NCI-H2196 (cell line): Measurements from ENCODE around the gene TRAPPC11.

Experiments used
- DNase-seq: peaks from one replicate; lab custom pipeline; 2025; ENCODE audit not compliant: unreplicated experiment; lab: John Stamatoyannopoulos, UW

TRAPPC11 gene

GRCh38 chr4:183636923-183637322, 22.2 kb upstream of the TRAPPC11 start:
- DNase-seq = no peak

GRCh38 chr4:183637461-183637860, 21.6 kb upstream of the TRAPPC11 start:
- no peak for DNase-seq

GRCh38 chr4:183638436-183638835, 20.7 kb upstream of the TRAPPC11 start:
- DNase-seq = no peak

DNA sequence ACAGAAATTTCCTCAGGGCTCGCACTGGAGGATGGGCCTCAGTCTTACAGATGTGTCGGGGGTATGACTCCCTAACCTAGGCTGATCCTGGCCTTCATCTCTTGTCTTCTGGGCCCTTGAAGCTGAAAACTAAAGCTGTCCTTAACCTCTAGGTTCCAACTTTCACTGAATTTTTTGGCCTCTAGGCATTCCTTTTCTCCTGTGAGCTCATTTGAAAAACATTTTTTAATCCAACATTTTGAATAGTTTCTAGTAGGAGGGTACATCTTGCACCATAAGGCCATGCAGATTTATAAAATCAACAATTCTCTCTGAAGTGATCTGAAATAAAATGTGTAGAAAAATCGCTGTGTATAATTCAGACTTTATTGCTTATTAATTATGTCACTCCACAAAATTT, 19.8 kb upstream of the TRAPPC11 start:
- no peak for DNase-seq

DNA sequence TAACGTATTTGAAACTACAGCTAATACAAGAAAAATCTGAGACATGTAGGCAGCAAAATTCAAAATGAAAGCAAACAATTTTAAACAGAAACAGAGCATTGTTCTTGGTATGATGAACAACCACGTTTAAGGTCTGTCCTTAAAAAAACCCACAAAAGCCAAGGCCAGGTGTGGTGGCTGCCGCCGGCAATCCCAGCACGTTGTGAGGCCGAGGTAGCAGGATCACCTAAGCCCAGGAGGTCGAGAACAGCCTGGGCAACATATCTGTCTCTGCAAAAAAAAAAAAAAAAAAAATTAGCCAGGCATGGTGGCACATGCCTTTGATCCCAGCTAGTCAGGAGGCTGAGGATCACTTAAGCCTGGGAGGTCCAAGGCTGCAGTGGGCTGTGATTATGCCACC, 13.8 kb upstream of the TRAPPC11 start:
- no peak for DNase-seq

- DNase-seq = no peak
Measured at GRCh38 chr4:183657564-183657963, 1.5 kb upstream of the TRAPPC11 start.

GRCh38 chr4:183658362-183659028, 598 bp upstream of the TRAPPC11 start:
- no peak for DNase-seq

GRCh38 chr4:183659872-183660242, 764 bp downstream of the TRAPPC11 start:
- DNase-seq = no peak

DNA sequence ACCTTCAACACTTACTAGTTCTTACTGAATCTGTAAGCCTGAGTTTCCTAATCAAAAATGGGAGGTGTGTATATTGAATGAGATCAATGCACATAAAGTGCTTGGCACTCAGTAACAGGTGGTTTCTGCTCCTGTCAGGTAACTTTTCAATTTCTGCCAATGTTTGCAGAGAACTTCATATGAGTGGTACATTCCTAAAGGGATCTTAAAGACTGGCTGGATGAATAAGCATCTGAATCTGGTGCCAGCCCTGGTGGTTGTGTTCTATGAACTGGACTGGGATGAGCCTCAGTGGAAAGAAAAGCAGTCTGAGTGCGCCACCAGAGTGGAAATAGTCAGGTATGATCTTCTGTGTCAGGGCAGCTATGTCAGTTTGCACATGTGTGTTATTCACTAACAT, 7.0 kb downstream of the TRAPPC11 start:
- no peak for DNase-seq

- DNase-seq = no peak
Measured at GRCh38 chr4:183670251-183670650, 11.2 kb downstream of the TRAPPC11 start.

- no peak for DNase-seq
Measured at GRCh38 chr4:183670960-183671555, 12.0 kb downstream of the TRAPPC11 start.

GRCh38 chr4:183674153-183674552, 15.1 kb downstream of the TRAPPC11 start:
- no peak for DNase-seq

DNA sequence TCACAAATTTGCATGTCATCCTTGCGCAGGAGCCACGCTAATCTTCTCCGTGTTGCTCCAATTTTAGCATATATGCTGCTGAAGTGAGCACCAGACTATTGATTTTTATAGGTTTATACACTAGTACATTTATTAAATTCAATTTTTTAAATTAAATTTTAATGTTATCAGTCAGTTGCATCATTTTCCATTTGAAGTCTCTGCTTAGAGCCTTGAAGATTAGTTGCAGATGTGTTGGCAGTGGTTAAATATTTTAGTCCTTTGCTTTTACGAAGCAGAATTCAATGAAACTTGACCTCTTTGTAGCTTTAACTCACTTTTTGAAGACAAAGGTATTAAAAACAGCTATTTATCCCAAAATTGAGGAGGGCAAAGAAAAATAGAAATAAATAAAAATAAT, 16.5 kb downstream of the TRAPPC11 start:
- no peak for DNase-seq

GRCh38 chr4:183681119-183681518, 22.0 kb downstream of the TRAPPC11 start:
- DNase-seq = no peak

GRCh38 chr4:183686461-183686860, 27.4 kb downstream of the TRAPPC11 start:
- no peak for DNase-seq

DNA sequence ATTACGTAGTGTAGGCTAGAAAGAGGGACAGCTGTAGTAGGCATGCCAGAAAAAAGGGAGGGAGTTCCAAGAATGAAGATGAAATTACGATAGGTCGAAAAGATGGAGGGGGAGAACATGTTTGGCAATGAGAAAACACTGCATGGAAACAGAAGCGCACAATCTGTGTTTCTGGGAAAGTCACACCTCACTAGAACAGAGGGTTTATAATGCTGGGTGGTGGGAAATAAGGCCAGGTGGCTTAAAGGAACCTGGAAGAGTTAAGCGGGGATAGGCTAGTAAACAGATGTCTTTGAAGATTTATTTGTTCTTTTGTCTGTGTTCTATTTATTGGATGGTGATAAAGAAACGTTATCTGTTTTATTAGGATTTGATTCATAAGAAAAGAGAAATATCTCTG, 29.1 kb downstream of the TRAPPC11 start:
- no peak for DNase-seq

GRCh38 chr4:183691006-183691405, 31.9 kb downstream of the TRAPPC11 start:
- no peak for DNase-seq

DNA sequence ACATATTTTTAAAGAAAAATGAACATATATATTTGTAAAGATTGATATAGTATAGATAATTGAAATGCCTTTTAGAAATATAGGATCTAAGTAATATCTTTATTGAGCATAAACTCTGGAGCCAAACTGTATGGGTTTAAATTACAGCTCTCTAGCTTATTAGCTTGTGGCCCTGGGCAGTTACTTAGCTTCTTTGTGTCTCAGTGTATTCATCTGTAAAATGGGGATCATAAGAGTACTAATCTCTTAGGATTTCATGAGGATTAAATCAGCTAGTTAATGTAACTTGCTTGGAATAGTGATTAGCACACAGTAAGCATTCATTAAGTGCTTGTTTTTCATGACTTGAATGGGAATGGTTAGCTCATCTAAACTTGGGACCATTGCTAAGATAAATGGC, 32.8 kb downstream of the TRAPPC11 start:
- no peak for DNase-seq

GRCh38 chr4:183698909-183699308, 39.8 kb downstream of the TRAPPC11 start:
- DNase-seq = no peak

DNA sequence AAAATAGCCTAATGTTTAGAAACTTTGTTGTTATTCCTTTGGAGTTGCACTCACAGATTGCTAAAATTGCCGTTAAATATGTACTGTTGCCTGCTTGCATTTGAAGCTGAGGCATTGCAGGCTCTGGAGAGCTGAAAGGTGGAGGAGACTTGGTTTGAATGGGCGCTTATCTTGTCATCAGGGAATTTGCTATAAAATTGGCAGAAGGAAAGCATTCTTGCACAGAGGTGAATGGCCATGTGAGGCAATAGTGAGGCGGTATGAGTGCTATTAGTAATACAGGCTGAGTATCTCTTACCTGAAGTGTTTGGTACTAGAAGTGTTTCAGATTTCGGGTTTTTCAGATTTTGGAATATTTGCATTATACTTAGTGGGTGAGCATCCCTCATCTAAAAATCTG, 41.3 kb downstream of the TRAPPC11 start:
- no peak for DNase-seq

DNA sequence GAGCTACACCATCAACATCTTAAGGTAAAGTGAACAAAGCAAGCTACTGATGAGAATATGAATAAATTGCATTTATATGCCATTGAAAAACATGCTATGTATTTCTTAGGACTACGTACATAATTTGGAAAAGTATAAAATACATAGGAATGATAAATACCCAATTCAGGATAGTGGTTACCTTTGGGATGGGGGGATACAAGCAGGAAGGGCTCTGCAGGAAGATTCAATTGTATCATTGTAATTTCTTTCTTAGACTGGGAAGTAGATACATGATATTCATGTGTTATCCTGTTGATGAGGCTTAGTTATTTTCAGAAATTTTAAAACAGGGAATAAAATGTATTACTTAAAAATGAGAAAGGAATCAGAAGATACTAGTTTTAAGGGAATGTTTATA, 43.4 kb downstream of the TRAPPC11 start:
- DNase-seq = no peak

DNA sequence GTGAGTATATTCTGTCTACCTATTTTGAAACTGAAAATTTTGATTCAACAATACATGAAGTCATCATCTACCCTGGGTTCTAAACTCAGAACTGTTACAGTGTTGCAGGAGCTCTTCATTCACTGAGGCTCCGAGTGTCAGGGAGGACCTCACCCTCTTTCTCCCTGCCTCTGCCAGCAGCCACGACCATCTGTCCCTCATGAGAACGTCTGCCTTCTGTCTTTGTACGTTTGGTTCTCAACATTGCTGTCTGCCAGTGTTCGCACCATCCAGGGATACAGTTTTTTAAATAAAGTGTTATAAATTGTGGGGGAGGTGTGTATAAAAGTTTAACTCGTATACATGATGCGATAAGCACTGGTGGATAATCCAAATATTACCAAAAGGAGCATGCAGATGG, 55.5 kb downstream of the TRAPPC11 start:
- DNase-seq = no peak

- DNase-seq = no peak
Measured at GRCh38 chr4:183716302-183716701, 57.2 kb downstream of the TRAPPC11 start.
